K562 (cell line): Measurements from ENCODE around the gene MYLK4. TPM values are rescaled to one million over a fixed set of nuclear protein-coding genes. Genes with fewer than 3 reads are reported as not detected.

Experiments
- ATAC-seq: fragments of 200-7000 bp; cut with Tn5 transposase; 3 replicates; pipeline ENCODE4 v1.9.1; 2020; ENCODE audit warnings: moderate library complexity
- BruUV-seq: library from RNA; stranded (reverse); fragments of 400-500 nt; replicated peaks from 2 replicates; lab custom pipeline; 2021; lab: Mats Ljungman, UMichigan
- CTCF ChIA-PET: fragments of 300-600 bp; formaldehyde crosslinking; extraction: SDS; loops from one replicate; lab custom pipeline; 2021; ENCODE audit warnings: low intra/inter-chr PET ratio; lab: Yijun Ruan, JAX
- POLR2A ChIA-PET: fragments of 300-600, 350-650 bp; sonication (Branson Sonifier 250); formaldehyde crosslinking; extraction: SDS; loops from one replicate; lab custom pipeline; 2021; ENCODE audit warnings: antibody characterized with exemption, inconsistent platforms; lab: Yijun Ruan, JAX
- DNase-seq, 4 experiments: peaks; one replicate each; pipeline versions ENCODE4 v3.0.0 to v3.0.0-alpha.2; 2011 to 2018; ENCODE audit warnings: low spot score in 3 of 4, mixed read lengths in 3 of 4; ENCODE audit errors: extremely low read depth in 1 of 4
- FAIRE-seq: peaks from 2 replicates; lab custom pipeline; 2011; peaks lifted over from hg19 to GRCh38; lab: Jason Lieb, UNC
- H2AFZ ChIP-seq: 2 replicates; pipeline ENCODE4 v1.6.0; 2011; ENCODE audit warnings: low read depth, low read length, control low read depth, inconsistent platforms
- H3K27ac ChIP-seq: fragments of 200-600 bp; 3 replicates; pipeline ENCODE4 v1.8.0; 2011; ENCODE audit warnings: low read depth, mild to moderate bottlenecking, control low read depth, inconsistent platforms, low read length, moderate library complexity, mixed read lengths; ENCODE audit errors: extremely low read depth
- H3K27me3 ChIP-seq, 2 experiments: fragments of 300-600 bp in 1 of 2; 2 replicates in 1 of 2; 3 replicates in 1 of 2; pipeline versions ENCODE4 v1.6.0 to v1.8.0; 2011; ENCODE audit warnings: inconsistent platforms in 2 of 2, low read length in 2 of 2, mild to moderate bottlenecking in 1 of 2, mixed read lengths in 1 of 2, moderate library complexity in 1 of 2; ENCODE audit not compliant: control insufficient read depth in 2 of 2, insufficient read depth in 2 of 2
- H3K36me3 ChIP-seq: fragments of 300-600 bp; 3 replicates; pipeline ENCODE4 v1.8.0; 2011; ENCODE audit warnings: mild to moderate bottlenecking, low read length, inconsistent platforms; ENCODE audit not compliant: control insufficient read depth, insufficient read depth
- H3K4me1 ChIP-seq, 2 experiments: fragments of 200-600 bp in 1 of 2; replicated peaks in 1 of 2; 2 replicates in 1 of 2; 3 replicates in 1 of 2; pipeline versions ENCODE4 v1.5.1 to v1.8.0; 2011; ENCODE audit warnings: inconsistent platforms in 2 of 2, low read length in 2 of 2, mild to moderate bottlenecking in 1 of 2, mixed read lengths in 1 of 2, moderate library complexity in 1 of 2; ENCODE audit not compliant: control insufficient read depth in 2 of 2, insufficient read depth in 2 of 2
- H3K4me2 ChIP-seq: 2 replicates; pipeline ENCODE4 v1.6.1; 2011; ENCODE audit warnings: low read length, control low read depth, inconsistent platforms, mixed read lengths; ENCODE audit not compliant: insufficient read depth
- H3K4me3 ChIP-seq: fragments of 200-600 bp; sonication (generic), shearing (Covaris generic); 2 replicates; pipeline ENCODE4 v1.5.1; 2016; ENCODE audit warnings: control low read depth, inconsistent platforms
- H3K79me2 ChIP-seq: fragments of 200-600 bp; 3 replicates; pipeline ENCODE4 v1.8.0; 2011; ENCODE audit warnings: low read length, inconsistent platforms; ENCODE audit not compliant: control insufficient read depth, insufficient read depth
- H3K9ac ChIP-seq, 2 experiments: 2 replicates each; pipeline versions ENCODE4 v1.6.0 to v1.6.1; 2011; ENCODE audit warnings: low read depth in 2 of 2, low read length in 2 of 2, control low read depth in 1 of 2, inconsistent platforms in 1 of 2, mild to moderate bottlenecking in 1 of 2, mixed read lengths in 1 of 2; ENCODE audit not compliant: insufficient read depth in 1 of 2
- H3K9me1 ChIP-seq: one replicate; pipeline ENCODE4 v1.6.0; 2011; ENCODE audit warnings: inconsistent platforms, mild to moderate bottlenecking, low read length, moderate library complexity; ENCODE audit not compliant: control insufficient read depth, insufficient read depth
- H3K9me3 ChIP-seq: replicated peaks from 2 replicates; pipeline ENCODE4 v1.5.1; 2011; ENCODE audit warnings: low read depth, low read length, inconsistent platforms; ENCODE audit not compliant: control insufficient read depth, insufficient read depth
- H4K20me1 ChIP-seq: replicated peaks from 2 replicates; pipeline ENCODE4 v1.6.1; 2011; ENCODE audit warnings: low read length, inconsistent platforms, mixed read lengths; ENCODE audit not compliant: control insufficient read depth, insufficient read depth
- CAMTA2 ChIP-seq: fragments of 250-450 bp; sonication (Bioruptor Pico); conservative IDR thresholded peaks from 2 replicates; pipeline ENCODE4 v1.5.1; 2022
- EGR1 ChIP-seq: fragments of 450-650 bp; conservative IDR thresholded peaks from 2 replicates; pipeline ENCODE4 v1.6.1; 2017; ENCODE audit warnings: mild to moderate bottlenecking
- NFATC3 ChIP-seq: fragments of 450-650 bp; IDR thresholded peaks from 2 replicates; pipeline ENCODE4 v1.6.1; 2017; ENCODE audit warnings: mild to moderate bottlenecking
- PCBP2 ChIP-seq: fragments of 200-400 bp; formaldehyde crosslinking; IDR thresholded peaks from 2 replicates; pipeline ENCODE4 v1.6.1; 2018; ENCODE audit warnings: low read length, low read depth, mild to moderate bottlenecking, moderate library complexity; ENCODE audit not compliant: poor library complexity, severe bottlenecking
- POLR2AphosphoS2 ChIP-seq: IDR thresholded peaks from 2 replicates; pipeline ENCODE4 v1.6.1; 2012; ENCODE audit warnings: low read length, improper control_type of control experiment
- RBM14 ChIP-seq: fragments of 200-400 bp; formaldehyde crosslinking; IDR thresholded peaks from 2 replicates; pipeline ENCODE4 v1.6.1; 2018; ENCODE audit warnings: low read depth, mild to moderate bottlenecking, low read length, moderate library complexity, borderline replicate concordance; ENCODE audit not compliant: insufficient read depth
- SPI1 ChIP-seq: IDR thresholded peaks from 2 replicates; pipeline ENCODE4 v1.6.1; 2011; ENCODE audit warnings: low read depth, low read length, control low read depth, borderline replicate concordance
- WGBS: fragments of 100-300 bp; shearing (Covaris generic); methylation state at CpG from one replicate; pipeline ENCODE4 v1.1.6; 2016; ENCODE audit warnings: low coverage, mixed read lengths; ENCODE audit not compliant: insufficient coverage; ENCODE audit errors: missing lambda C conversion rate; 5-methylcytosine and 5-hydroxymethylcytosine counted together
- in situ Hi-C: fragments of 300-500 bp; cut with MboI; formaldehyde crosslinking; loops from 4 replicates; pipeline ENCODE4 v1.15.0; 2018; ENCODE audit warnings: inconsistent platforms, mixed read lengths
- intact Hi-C: fragments of 100-400 bp; cut with micrococcal nuclease; formaldehyde crosslinking; loops from 2 replicates; pipeline ENCODE4 v1.14.2; 2022
- polyA plus RNA-seq, 8 experiments: library from polyadenylated mRNA; depleted of rRNA in 4 of 8; stranded (reverse) in 5 of 8; unstranded in 3 of 8; fragments of >200 nt; fragmentation: Nextera tagmentation in 2 of 8; fragmentation: Illumina TruSeq in 1 of 8; extraction: Ambion mirVana in 2 of 8; extraction: Trizol in 1 of 8; gene quantifications; 2 replicates each; pipeline versions ENCODE4 v1.2.1 to v1.2.3, GENCODE V29; 2011 to 2014; ENCODE audit warnings: inconsistent platforms in 1 of 8, missing spikeins in 1 of 8
- total RNA-seq, 7 experiments: library from RNA; depleted of rRNA in 6 of 7; stranded (reverse); fragments of >200 nt in 6 of 7; fragmentation: Illumina TruSeq in 2 of 7; extraction: Trizol in 2 of 7; gene quantifications; 2 replicates each; pipeline versions ENCODE4 v1.2.1 to v1.2.3, GENCODE V29; 2011 to 2021; ENCODE audit warnings: low replicate concordance in 1 of 7

The MYLK4 gene
- total and polyA plus RNA-seq, 9 of the 15 experiments (the other 6 are each of a cell fraction or from before 2014, with no cell fraction given): 0.01 to 0.15 (median 0.06) TPM

DNA sequence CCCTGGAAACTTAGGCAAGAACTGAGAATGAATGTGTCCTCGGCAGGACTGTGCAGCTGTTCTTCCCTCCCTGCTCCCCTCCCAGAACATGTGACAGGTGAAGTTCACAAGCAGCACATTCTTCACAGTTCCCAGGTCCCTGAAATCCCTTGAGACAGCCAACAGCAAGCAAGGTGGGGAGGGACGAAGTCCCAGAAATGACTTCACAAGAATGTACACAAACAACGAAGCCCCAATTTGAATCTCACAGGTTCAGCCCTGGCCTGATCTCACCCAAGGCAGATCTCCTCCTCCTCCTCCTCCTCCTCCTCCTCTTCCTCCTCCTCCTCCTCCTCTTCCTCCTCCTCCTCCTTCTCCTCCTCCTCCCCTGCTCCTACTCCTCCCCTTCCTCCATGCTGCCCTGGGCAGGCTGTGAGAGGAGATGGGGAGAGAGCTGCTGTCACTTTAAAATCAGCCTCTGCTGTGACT is 46.9 kb upstream of the MYLK4 start (continued):
- TF ChIP-seq PCBP2: peak; percentile 56
- no peak for TF ChIP-seq NFATC3
- no peak for TF ChIP-seq CAMTA2 (CRISPR knock-in tag)
- TF ChIP-seq POLR2AphosphoS2: no peak
- TF ChIP-seq EGR1: peak; percentile 46; the same call in 1 of the 2 replicates

DNA sequence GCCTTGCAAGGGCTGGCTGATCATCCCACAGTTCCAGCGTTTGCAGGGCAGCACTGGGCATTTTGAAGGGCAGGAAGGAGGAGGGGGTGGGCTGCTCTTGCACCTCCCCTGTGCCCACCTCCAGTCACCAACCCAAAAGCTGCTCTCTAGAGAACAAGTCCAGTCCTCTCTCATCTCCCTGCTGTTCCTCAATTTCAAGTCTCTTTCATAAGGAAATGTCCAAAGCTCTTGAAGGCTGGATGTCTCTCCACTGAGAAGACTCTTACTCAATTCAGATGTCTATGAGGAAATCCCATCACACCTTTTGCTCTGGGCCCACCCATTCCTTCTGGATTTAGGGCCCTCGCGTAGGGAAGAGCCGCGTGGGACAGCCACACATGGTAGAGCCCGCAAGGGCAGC is 46.1 kb upstream of the MYLK4 start:
- no peaks in the 10 kb centered on the region for H3K27me3 ChIP-seq
- DNase-seq (no peak), FAIRE-seq (no peak), ATAC-seq (no peak)
- H3K4me1 ChIP-seq: peaks cover 13% of the 10 kb centered on the region in 2 experiments
- TF ChIP-seq RBM14: no peak
- 0 out of 2 replicates have a peak, but pooled peaks have one; percentile 18 for TF ChIP-seq SPI1
- H3K4me3 ChIP-seq: no peak overlapping the region
- H4K20me1 ChIP-seq: no peaks in the 10 kb centered on the region
- ChIA-PET CTCF (no interaction called here), POLR2A (interaction anchor here (0.6 to 2.8 kb wide), 6 partner anchors 9 to 783 kb away, joined by 3 to 12 read pairs (median 4); no protein-coding TSS in a partner anchor)
- no peaks in the 10 kb centered on the region for H3K79me2 ChIP-seq
- 76% methylated on average over 5 of the region's 6 CpGs for WGBS
- no peak overlapping the region for H3K4me2 ChIP-seq
- H3K9me3 ChIP-seq: 0 out of 2 replicates have a peak, but pooled peaks cover 4% of the 10 kb centered on the region
- in situ Hi-C loops (no loop called here), intact Hi-C loops (no loop called here)
- no peak overlapping the region for H3K27ac ChIP-seq
- no peak overlapping the region for H2AFZ ChIP-seq
- BruUV-seq: no TSS peak
- no peaks in the 10 kb centered on the region for H3K9me1 ChIP-seq
- peak overlapping the region in 1 of 2 experiments; percentile 11; a peak in 2 of 4 replicates for H3K9ac ChIP-seq
- H3K36me3 ChIP-seq: no peaks in the 10 kb centered on the region
